GM12873 (cell line): Measurements from ENCODE around the gene NLRC5.
A peak's percentile ranks its signal among the peaks of the same experiment; 100 is the strongest.

Experiments used
- CTCF ChIP-seq: IDR thresholded peaks from 2 replicates; pipeline ENCODE4 v1.5.1; 2012; ENCODE audit warnings: low read depth, mild to moderate bottlenecking, moderate library complexity, low read length, control low read depth; ENCODE audit not compliant: insufficient read depth; ENCODE audit errors: missing control alignments

The NLRC5 gene

GRCh38 chr16:57105184-57105583, 115.8 kb downstream of the NLRC5 start:
- TF ChIP-seq CTCF: no peak

GRCh38 chr16:57106767-57107166, 117.4 kb downstream of the NLRC5 start:
- TF ChIP-seq CTCF: no peak

- TF ChIP-seq CTCF: no peak
These were observed 118.1 kb downstream of the NLRC5 start for GRCh38 chr16:57107321-57107922.

- no peak for TF ChIP-seq CTCF
These were observed 119.1 kb downstream of the NLRC5 start for GRCh38 chr16:57108432-57108831.

- TF ChIP-seq CTCF: peak; percentile 18
These were observed 120.1 kb downstream of the NLRC5 start for GRCh38 chr16:57109259-57110105.

DNA sequence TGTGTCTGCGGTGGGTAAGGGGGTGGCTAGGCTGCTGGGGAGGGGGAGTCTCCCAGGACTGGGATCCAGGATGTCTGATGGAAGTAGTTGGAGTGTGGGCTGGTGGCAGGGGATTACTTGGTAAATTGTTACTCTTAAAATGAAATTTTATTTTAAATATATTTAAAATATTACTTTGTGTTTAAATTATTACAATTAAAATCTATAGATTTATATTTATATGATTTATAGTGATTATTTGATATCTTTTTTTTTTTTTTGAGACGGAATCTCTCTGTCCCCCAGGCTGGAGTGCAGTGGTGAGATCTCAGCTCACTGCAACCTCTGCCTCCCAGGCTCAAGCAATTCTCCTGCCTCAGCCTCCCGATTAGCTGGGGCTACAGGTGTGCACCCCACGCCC, 121.6 kb downstream of the NLRC5 start:
- TF ChIP-seq CTCF: no peak

DNA sequence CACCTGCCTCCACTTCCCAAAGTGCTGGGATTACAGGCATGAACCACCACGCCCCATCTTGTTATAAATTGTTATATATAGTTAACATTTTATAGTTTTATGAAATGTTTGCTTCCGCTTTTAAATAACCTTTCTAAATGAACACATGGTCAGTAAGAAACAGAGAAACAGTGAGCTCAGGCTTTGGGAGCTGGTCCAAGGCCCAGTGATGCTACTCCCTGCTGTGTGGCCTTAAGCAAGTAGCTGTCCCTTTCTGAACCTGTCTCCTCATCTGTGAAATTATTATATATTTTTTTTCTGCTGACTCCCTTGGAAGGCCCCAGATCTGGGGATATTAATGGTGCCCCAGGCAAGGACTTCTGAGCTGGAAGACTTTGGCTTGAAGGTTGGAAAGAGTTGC, 122.1 kb downstream of the NLRC5 start:
- TF ChIP-seq CTCF: no peak
